Psoas muscle (tissue), 8 donors: Measurements from ENCODE around the gene TFF1. TPM values are rescaled to one million over a fixed set of nuclear protein-coding genes. Genes with fewer than 3 reads are reported as not detected.

Experiments used
- ATAC-seq, 4 donors: fragments of 200-7000 bp; cut with Tn5 transposase; one replicate each; pipeline ENCODE4 v1.9.1; 2020; ENCODE audit warnings: moderate library complexity in 3 of 4, mild to moderate bottlenecking in 2 of 4
- DNase-seq, 2 donors: peaks; one replicate each; pipeline ENCODE4 v3.0.0-alpha.2; 2020
- H3K27ac ChIP-seq: fragments of 200-600 bp; one replicate; pipeline ENCODE4 v1.8.0; 2022
- H3K27me3 ChIP-seq, 3 donors: fragments of 200-600 bp in 1 of 3; one replicate each; pipeline versions ENCODE4 v1.6.1 to v1.8.0; 2013 to 2022; ENCODE audit warnings: low read length in 2 of 3, mild to moderate bottlenecking in 2 of 3, moderate library complexity in 1 of 3; ENCODE audit not compliant: insufficient read depth in 3 of 3
- H3K36me3 ChIP-seq, 2 donors: fragments of 200-600 bp in 1 of 2; one replicate each; pipeline versions ENCODE4 v1.6.1 to v1.8.0; 2013 to 2022; ENCODE audit warnings: low read depth in 1 of 2, mild to moderate bottlenecking in 1 of 2, moderate library complexity in 1 of 2; ENCODE audit not compliant: insufficient read depth in 1 of 2
- H3K4me1 ChIP-seq: fragments of 200-600 bp; one replicate; pipeline ENCODE4 v1.8.0; 2022
- H3K4me3 ChIP-seq: fragments of 200-600 bp; one replicate; pipeline ENCODE4 v1.8.0; 2022; ENCODE audit warnings: mild to moderate bottlenecking
- H3K9me3 ChIP-seq: fragments of 200-600 bp; one replicate; pipeline ENCODE4 v1.8.0; 2022
- WGBS, 3 donors: extraction: QIAGEN DNeasy Blood & Tissue Kit; methylation state at CpG; one replicate each; pipeline versions ENCODE4 v1.1.6 to v1.1.7; 2013; 5-methylcytosine and 5-hydroxymethylcytosine counted together
- intact Hi-C, 2 donors: fragments of 100-400 bp; cut with DNase I; formaldehyde crosslinking; loops; one replicate each; pipeline versions ENCODE4 v1.11.0 to v1.14.2; 2022
- polyA plus RNA-seq, 3 donors: library from polyadenylated mRNA; stranded (reverse); fragments of 200-250 nt; gene quantifications; one replicate each; pipeline ENCODE4 v1.2.3, GENCODE V29; 2013
- total RNA-seq, 4 donors: library from RNA; stranded (reverse); fragmentation: NEBNext Ultra II Directional in 2 of 4; extraction: Animal tissue kit (Norgen Biotek cat#: 25700) in 2 of 4; gene quantifications; one replicate each; pipeline versions ENCODE4 v1.2.1 to v1.2.4, GENCODE V29; 2021 to 2023
- TF ChIP-seq, protein P1 (sequence below): fragments of 200-600 bp; IDR thresholded peaks from one replicate; pipeline ENCODE4 v1.8.0; 2022; ENCODE audit warnings: antibody characterized with exemption
- donor health status: healthy with polysubstance abuse.
- donor health status: DM: no; HTN: no; CAD: no; lungs with moderate emphysema.
- donor health status: Bipolar disorder and iron deficiency.
- donor health status: healthy.
- donor health status: DM: yes; HTN: yes; CAD: no.
- donor health status: DM: no; HTN: no; CAD: no.
- donor health status: DM: no; HTN: no; CAD: no.
- donor health status: DM: yes; HTN: yes; CAD: no.

TFF1 gene
- total and polyA plus RNA-seq, 7 donors = 0.16 TPM; not detected in 6

GRCh38 chr21:42338729-42339715 is 27.3 kb downstream of the TFF1 start:
- intact Hi-C loops = no loop called here
- TF ChIP-seq, protein P1, sequence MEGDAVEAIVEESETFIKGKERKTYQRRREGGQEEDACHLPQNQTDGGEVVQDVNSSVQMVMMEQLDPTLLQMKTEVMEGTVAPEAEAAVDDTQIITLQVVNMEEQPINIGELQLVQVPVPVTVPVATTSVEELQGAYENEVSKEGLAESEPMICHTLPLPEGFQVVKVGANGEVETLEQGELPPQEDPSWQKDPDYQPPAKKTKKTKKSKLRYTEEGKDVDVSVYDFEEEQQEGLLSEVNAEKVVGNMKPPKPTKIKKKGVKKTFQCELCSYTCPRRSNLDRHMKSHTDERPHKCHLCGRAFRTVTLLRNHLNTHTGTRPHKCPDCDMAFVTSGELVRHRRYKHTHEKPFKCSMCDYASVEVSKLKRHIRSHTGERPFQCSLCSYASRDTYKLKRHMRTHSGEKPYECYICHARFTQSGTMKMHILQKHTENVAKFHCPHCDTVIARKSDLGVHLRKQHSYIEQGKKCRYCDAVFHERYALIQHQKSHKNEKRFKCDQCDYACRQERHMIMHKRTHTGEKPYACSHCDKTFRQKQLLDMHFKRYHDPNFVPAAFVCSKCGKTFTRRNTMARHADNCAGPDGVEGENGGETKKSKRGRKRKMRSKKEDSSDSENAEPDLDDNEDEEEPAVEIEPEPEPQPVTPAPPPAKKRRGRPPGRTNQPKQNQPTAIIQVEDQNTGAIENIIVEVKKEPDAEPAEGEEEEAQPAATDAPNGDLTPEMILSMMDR = no peak
- ATAC-seq (no peak), DNase-seq (no peak)
- Histone ChIP-seq H3K9me3 (no peaks in the 10 kb centered on the region), H3K4me1 (no peaks in the 10 kb centered on the region), H3K36me3 (no peaks in the 10 kb centered on the region), H3K27ac (no peak overlapping the region), H3K27me3 (peaks cover 0 to 32% (median 0%) of the 10 kb centered on the region in 3 donors), H3K4me3 (no peak overlapping the region)
- WGBS, 3 donors = 93 to 95% (median 94%) methylated on average over 17 of the region's 17 CpGs

GRCh38 chr21:42337830-42338728 is 28.3 kb downstream of the TFF1 start:
- Histone ChIP-seq H3K27ac (no peak overlapping the region), H3K36me3 (no peaks in the 10 kb centered on the region), H3K4me3 (no peak overlapping the region), H3K4me1 (no peaks in the 10 kb centered on the region), H3K27me3 (peaks cover 0 to 40% (median 0%) of the 10 kb centered on the region in 3 donors), H3K9me3 (no peaks in the 10 kb centered on the region)
- WGBS, 3 donors = 31 to 36% (median 32%) methylated on average over 22 to 23 of the region's 23 CpGs
- intact Hi-C loops = no loop called here
- ATAC-seq (peak; percentile 39 to 79 (median 74)), DNase-seq (peak; percentile 60 to 71)
- TF ChIP-seq, protein P1 = peak; percentile 50

DNA sequence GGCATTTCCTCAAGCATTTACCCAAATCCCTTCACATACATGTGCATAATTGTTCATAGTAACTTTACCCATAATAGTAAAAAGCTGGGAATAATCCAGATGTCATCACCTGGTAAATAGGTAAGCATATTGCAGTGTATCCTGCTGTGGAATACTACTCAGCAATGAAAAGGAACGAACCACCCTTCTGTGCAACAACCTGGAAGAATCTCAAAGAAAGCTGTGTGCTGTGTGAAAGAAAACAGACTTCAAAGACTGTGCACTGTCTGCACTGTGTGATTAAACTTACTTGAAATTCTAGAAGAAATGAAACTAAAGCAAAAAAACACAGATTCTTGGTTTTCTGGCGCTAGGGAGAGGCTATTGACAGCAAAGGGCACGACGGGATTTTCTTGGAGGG is 29.1 kb downstream of the TFF1 start:
- DNase-seq = no peak
- intact Hi-C loops = no loop called here
- 93 to 94% (median 93%) methylated on average over 4 of the region's 4 CpGs for WGBS, 3 donors
- Histone ChIP-seq H3K27ac (no peak overlapping the region), H3K36me3 (no peaks in the 10 kb centered on the region), H3K4me3 (no peak overlapping the region), H3K9me3 (no peaks in the 10 kb centered on the region), H3K4me1 (no peaks in the 10 kb centered on the region), H3K27me3 (peaks cover 0 to 48% (median 3%) of the 10 kb centered on the region in 3 donors)
- TF ChIP-seq, protein P1 = no peak
- ATAC-seq = no peak

- Histone ChIP-seq H3K4me3 (no peak overlapping the region), H3K27me3 (peaks cover 0 to 50% (median 3%) of the 10 kb centered on the region in 3 donors), H3K27ac (no peak overlapping the region), H3K9me3 (no peaks in the 10 kb centered on the region), H3K36me3 (no peaks in the 10 kb centered on the region), H3K4me1 (no peaks in the 10 kb centered on the region)
- ATAC-seq (no peak), DNase-seq (no peak)
- intact Hi-C loops = no loop called here
- WGBS, 3 donors = 18 to 30% (median 22%) methylated on average over 10 of the region's 10 CpGs
- TF ChIP-seq, protein P1 = no peak
Observed at GRCh38 chr21:42336054-42336453, 30.3 kb downstream of the TFF1 start.
